Esophagus squamous epithelium (tissue), 4 donors: ENCODE data around the gene HMCES.

Experiments used
- POLR2A ChIP-seq, 4 donors: fragments of 450-650 bp; IDR thresholded peaks; one replicate each; pipeline ENCODE4 v1.6.1; 2017; ENCODE audit warnings: antibody characterized with exemption in 4 of 4, mild to moderate bottlenecking in 4 of 4, moderate library complexity in 3 of 4
- TF ChIP-seq, protein P1 (sequence below), 6 experiments: fragments of 450-650 bp in 4 of 6; fragments of 200-600 bp in 2 of 6; sonication (generic) in 2 of 6; IDR thresholded peaks; one replicate each; pipeline ENCODE4 v1.5.1; 2016 to 2019; ENCODE audit warnings: antibody characterized with exemption in 6 of 6, mild to moderate bottlenecking in 4 of 6, moderate library complexity in 4 of 6

DNA sequence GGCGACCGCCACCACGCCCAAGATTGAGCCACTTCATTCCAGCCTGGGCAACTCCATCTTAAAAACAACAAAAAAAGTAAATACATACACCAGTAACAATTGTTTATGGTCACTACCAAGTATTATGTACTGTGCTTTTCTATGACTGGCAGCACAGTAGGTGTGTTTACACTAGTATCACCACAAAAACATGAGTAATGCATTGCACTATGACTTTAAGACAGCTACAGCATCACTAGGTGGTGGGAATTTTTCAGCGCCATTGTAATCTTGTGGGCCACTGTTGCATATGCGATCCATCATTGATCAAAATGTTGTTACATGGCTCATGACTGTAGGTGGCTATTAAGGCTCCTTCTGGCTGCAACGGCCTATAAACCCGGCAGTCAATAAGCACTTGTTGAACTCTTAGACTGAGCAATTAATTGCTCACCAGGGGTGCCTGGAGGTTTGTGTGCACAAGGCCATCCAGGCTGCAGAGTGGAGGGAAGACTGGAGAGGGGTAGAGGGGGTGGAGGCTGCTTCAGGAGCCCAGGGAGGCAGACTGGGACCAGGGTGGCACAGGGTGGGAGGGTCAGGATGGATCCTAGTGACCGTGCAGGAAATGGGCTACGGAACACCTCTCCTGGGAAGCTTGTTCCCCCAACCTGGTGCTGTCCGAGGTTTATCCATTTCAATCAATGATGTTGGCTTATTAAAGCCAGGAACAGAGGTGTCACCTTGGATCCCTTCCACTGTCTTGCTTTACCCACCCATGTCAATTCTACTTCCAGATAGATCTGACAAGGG is 47.1 kb upstream of the HMCES start:
- TF ChIP-seq, protein P1, sequence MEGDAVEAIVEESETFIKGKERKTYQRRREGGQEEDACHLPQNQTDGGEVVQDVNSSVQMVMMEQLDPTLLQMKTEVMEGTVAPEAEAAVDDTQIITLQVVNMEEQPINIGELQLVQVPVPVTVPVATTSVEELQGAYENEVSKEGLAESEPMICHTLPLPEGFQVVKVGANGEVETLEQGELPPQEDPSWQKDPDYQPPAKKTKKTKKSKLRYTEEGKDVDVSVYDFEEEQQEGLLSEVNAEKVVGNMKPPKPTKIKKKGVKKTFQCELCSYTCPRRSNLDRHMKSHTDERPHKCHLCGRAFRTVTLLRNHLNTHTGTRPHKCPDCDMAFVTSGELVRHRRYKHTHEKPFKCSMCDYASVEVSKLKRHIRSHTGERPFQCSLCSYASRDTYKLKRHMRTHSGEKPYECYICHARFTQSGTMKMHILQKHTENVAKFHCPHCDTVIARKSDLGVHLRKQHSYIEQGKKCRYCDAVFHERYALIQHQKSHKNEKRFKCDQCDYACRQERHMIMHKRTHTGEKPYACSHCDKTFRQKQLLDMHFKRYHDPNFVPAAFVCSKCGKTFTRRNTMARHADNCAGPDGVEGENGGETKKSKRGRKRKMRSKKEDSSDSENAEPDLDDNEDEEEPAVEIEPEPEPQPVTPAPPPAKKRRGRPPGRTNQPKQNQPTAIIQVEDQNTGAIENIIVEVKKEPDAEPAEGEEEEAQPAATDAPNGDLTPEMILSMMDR (IDR thresholded peaks at IDR 0.05): no peak
- TF ChIP-seq POLR2A (IDR thresholded peaks at IDR 0.05): no peak
